HCT116 (cell line): Measurements from ENCODE around the gene EEF1A2. TPM values are rescaled to one million over a fixed set of nuclear protein-coding genes. Genes with fewer than 3 reads are reported as not detected.
A peak's percentile ranks its signal among the peaks of the same experiment; 100 is the strongest.

ENCODE experiments used
- ATAC-seq: fragments of 200-7000 bp; cut with Tn5 transposase; 2 replicates; pipeline ENCODE4 v1.9.1; 2020; ENCODE audit warnings: mild to moderate bottlenecking, moderate library complexity
- BruUV-seq: library from RNA; stranded (reverse); fragments of 400-500 nt; replicated peaks from 2 replicates; lab custom pipeline; 2021; lab: Mats Ljungman, UMichigan
- CTCF ChIA-PET: fragments of 300-600 bp; sonication (Branson Sonifier 250); formaldehyde crosslinking; loops from one replicate; lab custom pipeline; 2021; ENCODE audit warnings: antibody characterized with exemption; lab: Charles Lee
- POLR2A ChIA-PET: fragments of 300-600, 350-600 bp; sonication (Branson Sonifier 250); formaldehyde crosslinking; loops from one replicate; lab custom pipeline; 2021; ENCODE audit warnings: antibody characterized with exemption; lab: Charles Lee
- RAD21 ChIA-PET, 2 experiments: fragments of 300-600 bp; sonication (Branson Sonifier 250); formaldehyde crosslinking; loops; one replicate each; lab custom pipeline; 2023; ENCODE audit warnings: low total read pairs in 2 of 2; ENCODE audit not compliant: uncharacterized antibody in 2 of 2, unreplicated experiment in 2 of 2, low non-redundant PET in 1 of 2; lab: Charles Lee
- DNase-seq: peaks from one replicate; pipeline ENCODE4 v3.0.0-alpha.2; 2010; ENCODE audit warnings: low read depth, low spot score
- H2AFZ ChIP-seq: fragments of 200-600 bp; shearing (Covaris generic), sonication (generic); 2 replicates; pipeline ENCODE4 v1.6.1; 2017; ENCODE audit warnings: low read depth, mixed run types, mixed read lengths, antibody characterized with exemption, low read length; ENCODE audit not compliant: poor library complexity, severe bottlenecking
- H3K27ac ChIP-seq: 2 replicates; pipeline ENCODE4 v1.5.1; 2012; ENCODE audit warnings: low read depth, low read length
- H3K27me3 ChIP-seq: fragments of 200-600 bp; sonication (generic); 2 replicates; pipeline ENCODE4 v1.6.1; 2016; ENCODE audit warnings: mixed run types, low read length, mixed read lengths; ENCODE audit not compliant: insufficient read depth
- H3K36me3 ChIP-seq, 2 experiments: fragments of 200-500 bp in 1 of 2; fragments of 200-600 bp in 1 of 2; sonication (Bioruptor generic) in 1 of 2; sonication (generic) in 1 of 2; 2 replicates each; pipeline versions ENCODE4 v1.5.1 to v1.6.1; 2014 to 2016; ENCODE audit warnings: low read length in 2 of 2, inconsistent platforms in 1 of 2, mixed read lengths in 1 of 2, mixed run types in 1 of 2; ENCODE audit not compliant: insufficient read depth in 2 of 2, control insufficient read depth in 1 of 2
- H3K4me1 ChIP-seq, 2 experiments: fragments of 200-600 bp in 1 of 2; sonication (generic) in 1 of 2; 2 replicates each; pipeline versions ENCODE4 v1.5.1 to v1.6.1; 2012 to 2017; ENCODE audit warnings: low read length in 2 of 2, inconsistent platforms in 1 of 2, mild to moderate bottlenecking in 1 of 2, mixed read lengths in 1 of 2, mixed run types in 1 of 2, moderate library complexity in 1 of 2; ENCODE audit not compliant: insufficient read depth in 2 of 2, control insufficient read depth in 1 of 2
- H3K4me2 ChIP-seq: fragments of 200-600 bp; sonication (generic); 2 replicates; pipeline ENCODE4 v1.6.1; 2017; ENCODE audit warnings: mixed run types, low read length, mixed read lengths
- H3K4me3 ChIP-seq, 2 experiments: fragments of 200-600 bp in 1 of 2; sonication (generic) in 1 of 2; replicated peaks in 1 of 2; 2 replicates each; pipeline ENCODE4 v1.5.1; 2011 to 2016; ENCODE audit warnings: low read length in 2 of 2, control low read depth in 1 of 2, low read depth in 1 of 2, mild to moderate bottlenecking in 1 of 2, mixed read lengths in 1 of 2, mixed run types in 1 of 2
- H3K79me2 ChIP-seq: fragments of 200-600 bp; sonication (generic); 2 replicates; pipeline ENCODE4 v1.6.1; 2017; ENCODE audit warnings: mild to moderate bottlenecking, mixed run types, low read length, moderate library complexity, mixed read lengths; ENCODE audit not compliant: insufficient read depth
- H3K9ac ChIP-seq: fragments of 200-600 bp; sonication (generic); 2 replicates; pipeline ENCODE4 v1.6.1; 2016; ENCODE audit warnings: low read length, mixed read lengths
- H3K9me2 ChIP-seq: fragments of 200-600 bp; sonication (generic), shearing (Covaris generic); 2 replicates; pipeline ENCODE4 v1.6.1; 2017; ENCODE audit warnings: mixed run types, mild to moderate bottlenecking, moderate library complexity; ENCODE audit not compliant: insufficient read depth
- H3K9me3 ChIP-seq, 2 experiments: fragments of 200-500 bp in 1 of 2; fragments of 200-600 bp in 1 of 2; sonication (Bioruptor generic) in 1 of 2; sonication (generic) in 1 of 2; 2 replicates each; pipeline ENCODE4 v1.6.1; 2014 to 2017; ENCODE audit warnings: low read length in 2 of 2, mixed read lengths in 2 of 2, inconsistent platforms in 1 of 2, low read depth in 1 of 2, mild to moderate bottlenecking in 1 of 2, mixed run types in 1 of 2, moderate library complexity in 1 of 2; ENCODE audit not compliant: control insufficient read depth in 1 of 2, insufficient read depth in 1 of 2
- H4K20me1 ChIP-seq: fragments of 200-600 bp; sonication (generic), shearing (Covaris generic); 2 replicates; pipeline ENCODE4 v1.6.1; 2017; ENCODE audit warnings: mixed run types, mild to moderate bottlenecking, moderate library complexity; ENCODE audit not compliant: insufficient read depth
- POLR2AphosphoS5 ChIP-seq: IDR thresholded peaks from 2 replicates; pipeline ENCODE4 v1.6.1; 2011; ENCODE audit warnings: mild to moderate bottlenecking, low read depth, low read length, moderate library complexity
- RAD21 ChIP-seq: IDR thresholded peaks from 2 replicates; pipeline ENCODE4 v1.6.1; 2012; ENCODE audit warnings: low read depth, mild to moderate bottlenecking
- SIN3A ChIP-seq: IDR thresholded peaks from 2 replicates; pipeline ENCODE4 v1.6.1; 2012; ENCODE audit warnings: low read depth
- TCF7L2 ChIP-seq: IDR thresholded peaks from 2 replicates; pipeline ENCODE4 v1.7.0; 2011; ENCODE audit warnings: borderline replicate concordance, inconsistent platforms; ENCODE audit not compliant: insufficient read depth, insufficient read length; ENCODE audit errors: extremely low read depth
- YY1 ChIP-seq: IDR thresholded peaks from 2 replicates; pipeline ENCODE4 v1.6.1; 2011; ENCODE audit warnings: low read length, low read depth, moderate library complexity, mild to moderate bottlenecking; ENCODE audit not compliant: insufficient replicate concordance; ENCODE audit errors: extremely low read depth
- ZFX ChIP-seq: fragments of 450-650 bp; IDR thresholded peaks from 2 replicates; pipeline ENCODE4 v1.6.1; 2017
- ZNF274 ChIP-seq: fragments of 200-500 bp; sonication (Bioruptor generic); IDR thresholded peaks from 2 replicates; pipeline ENCODE4 v1.6.1; 2014; ENCODE audit warnings: mild to moderate bottlenecking, low read depth, low read length, inconsistent platforms
- intact Hi-C: fragments of 100-400 bp; cut with micrococcal nuclease; formaldehyde crosslinking; loops from 2 replicates; pipeline ENCODE4 v1.10.0; 2022
- total RNA-seq: library from RNA; stranded (reverse); gene quantifications from one replicate; pipeline ENCODE4 v1.2.1, GENCODE V29; 2021; ENCODE audit not compliant: unreplicated experiment
- TF ChIP-seq, protein P1 (sequence below): IDR thresholded peaks from 2 replicates; pipeline ENCODE4 v1.6.1; 2012; ENCODE audit warnings: low read depth
- TF ChIP-seq, protein P2 (sequence below): IDR thresholded peaks from 2 replicates; pipeline ENCODE4 v1.6.1; 2012

Gene EEF1A2
- total RNA-seq, 1 experiment from 2014 or later: 454 TPM

DNA sequence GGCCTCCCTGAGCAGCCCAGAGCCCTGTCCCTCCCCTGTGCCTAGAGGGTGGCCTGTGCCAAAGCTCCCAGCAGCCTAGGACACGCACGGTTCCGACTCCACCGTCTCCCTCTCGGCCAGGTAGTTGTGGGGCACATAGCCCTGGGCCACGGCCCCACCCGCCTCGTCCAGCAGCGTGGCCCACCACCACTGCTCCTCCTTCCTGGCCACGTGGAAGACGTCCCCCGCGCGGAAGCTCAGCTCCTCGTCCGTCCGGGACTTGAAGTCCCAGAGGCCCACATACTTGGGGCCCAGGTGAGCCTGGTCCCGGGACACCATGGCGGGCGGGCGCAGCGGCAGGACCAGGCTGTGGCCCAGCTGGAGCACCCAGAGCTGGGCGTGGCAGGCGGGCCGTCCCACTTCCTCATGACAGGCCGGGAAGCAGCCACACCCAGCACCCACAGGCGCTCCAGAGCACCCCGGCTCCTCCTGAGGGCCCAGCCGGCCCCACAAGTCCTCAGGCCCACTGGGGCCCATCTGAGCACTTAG lies 38.2 kb upstream of the EEF1A2 start, which contains the start of gene PTK6:
PTK6 (minus strand) TSS at position 380 of the 528 bp plus-strand sequence; CDS start at position 318, 62 bp downstream.
- Histone ChIP-seq H3K9me2 (no peaks in the 10 kb centered on the region), H3K36me3 (no peaks in the 10 kb centered on the region), H3K27ac (peak within 1 kb of the TSS; percentile 97), H3K4me3 (peak within 1 kb of the TSS; percentile 67), H3K4me2 (peak within 1 kb of the TSS; percentile 99), H3K9me3 (no peaks in the 10 kb centered on the region), H2AFZ (no peak within 1 kb of the TSS), H3K4me1 (peaks cover 41 to 82% of the 10 kb centered on the region in 2 experiments), H3K27me3 (no peaks in the 10 kb centered on the region), H3K9ac (peak within 1 kb of the TSS; percentile 76), H3K79me2 (no peaks in the 10 kb centered on the region), H4K20me1 (no peaks in the 10 kb centered on the region)
- CTCF ChIA-PET: interaction anchor here (0.6 to 3.3 kb wide), 24 partner anchors 9 to 585 kb away, joined by 3 to 30 read pairs (median 5); partner anchors contain the start of genes ARFRP1, HELZ2, PPDPF and PRPF6
- no TSS peak for BruUV-seq
- TF ChIP-seq YY1 (peak; percentile 4), ZFX (peak; percentile 56), SIN3A (no peak), RAD21 (no peak), POLR2AphosphoS5 (peak; percentile 29; the same call in 1 of the 2 replicates), TCF7L2 (no peak), ZNF274 (no peak)
- TF ChIP-seq, protein P1, sequence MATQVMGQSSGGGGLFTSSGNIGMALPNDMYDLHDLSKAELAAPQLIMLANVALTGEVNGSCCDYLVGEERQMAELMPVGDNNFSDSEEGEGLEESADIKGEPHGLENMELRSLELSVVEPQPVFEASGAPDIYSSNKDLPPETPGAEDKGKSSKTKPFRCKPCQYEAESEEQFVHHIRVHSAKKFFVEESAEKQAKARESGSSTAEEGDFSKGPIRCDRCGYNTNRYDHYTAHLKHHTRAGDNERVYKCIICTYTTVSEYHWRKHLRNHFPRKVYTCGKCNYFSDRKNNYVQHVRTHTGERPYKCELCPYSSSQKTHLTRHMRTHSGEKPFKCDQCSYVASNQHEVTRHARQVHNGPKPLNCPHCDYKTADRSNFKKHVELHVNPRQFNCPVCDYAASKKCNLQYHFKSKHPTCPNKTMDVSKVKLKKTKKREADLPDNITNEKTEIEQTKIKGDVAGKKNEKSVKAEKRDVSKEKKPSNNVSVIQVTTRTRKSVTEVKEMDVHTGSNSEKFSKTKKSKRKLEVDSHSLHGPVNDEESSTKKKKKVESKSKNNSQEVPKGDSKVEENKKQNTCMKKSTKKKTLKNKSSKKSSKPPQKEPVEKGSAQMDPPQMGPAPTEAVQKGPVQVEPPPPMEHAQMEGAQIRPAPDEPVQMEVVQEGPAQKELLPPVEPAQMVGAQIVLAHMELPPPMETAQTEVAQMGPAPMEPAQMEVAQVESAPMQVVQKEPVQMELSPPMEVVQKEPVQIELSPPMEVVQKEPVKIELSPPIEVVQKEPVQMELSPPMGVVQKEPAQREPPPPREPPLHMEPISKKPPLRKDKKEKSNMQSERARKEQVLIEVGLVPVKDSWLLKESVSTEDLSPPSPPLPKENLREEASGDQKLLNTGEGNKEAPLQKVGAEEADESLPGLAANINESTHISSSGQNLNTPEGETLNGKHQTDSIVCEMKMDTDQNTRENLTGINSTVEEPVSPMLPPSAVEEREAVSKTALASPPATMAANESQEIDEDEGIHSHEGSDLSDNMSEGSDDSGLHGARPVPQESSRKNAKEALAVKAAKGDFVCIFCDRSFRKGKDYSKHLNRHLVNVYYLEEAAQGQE: no peak
- TF ChIP-seq, protein P2, sequence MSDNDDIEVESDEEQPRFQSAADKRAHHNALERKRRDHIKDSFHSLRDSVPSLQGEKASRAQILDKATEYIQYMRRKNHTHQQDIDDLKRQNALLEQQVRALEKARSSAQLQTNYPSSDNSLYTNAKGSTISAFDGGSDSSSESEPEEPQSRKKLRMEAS: no peak
- RAD21 ChIA-PET: interaction anchor here (0.8 to 2.0 kb wide), 6 partner anchors 16 to 328 kb away, joined by 3 to 8 read pairs (median 4); partner anchors contain the start of genes PPDPF (in 1 of the 2) and TPD52L2 (in 1 of the 2)
- ATAC-seq (peak; percentile 48), DNase-seq (no peak)
- intact Hi-C loops: loop anchor here (5.0 to 10.0 kb wide), 5 partner anchors 90 to 160 kb away; partner anchors contain the start of genes GMEB2 and TNFRSF6B
- POLR2A ChIA-PET: interaction anchor here (0.9 to 3.3 kb wide), 9 partner anchors 8 to 443 kb away, joined by 3 to 9 read pairs (median 4); partner anchors contain the start of genes PPDPF and TPD52L2
